GM13977 (cell line): ENCODE data around the gene MMAB.

Source experiments
- DNase-seq: peaks from one replicate; pipeline ENCODE4 v3.0.0; 2012; ENCODE audit warnings: low spot score
- CTCF ChIP-seq: IDR thresholded peaks from 2 replicates; pipeline ENCODE4 v1.5.1; 2012; ENCODE audit warnings: mild to moderate bottlenecking, control low read depth; ENCODE audit not compliant: insufficient read depth; ENCODE audit errors: extremely low read depth, missing control alignments
- in situ Hi-C: fragments of 300-500 bp; cut with MboI; formaldehyde crosslinking; loops from one replicate; pipeline ENCODE4 v1.12.0; 2022; ENCODE audit warnings: low sequenced_read_pairs, low pct_unique_long_range_greater_than_20kb, mixed read lengths, inconsistent platforms; ENCODE audit not compliant: unreplicated experiment

MMAB gene

GRCh38 chr12:109615556-109616229 is 42.4 kb upstream of the MMAB start:
- no peak for TF ChIP-seq CTCF
- DNase-seq = no peak
- in situ Hi-C loops = no loop called here

- in situ Hi-C loops = no loop called here
- DNase-seq = no peak
- no peak for TF ChIP-seq CTCF
Measured at GRCh38 chr12:109613649-109614455, 40.5 kb upstream of the MMAB start.

- in situ Hi-C loops = no loop called here
- no peak for DNase-seq
Measured at GRCh38 chr12:109612975-109613502, 39.7 kb upstream of the MMAB start.

GRCh38 chr12:109612003-109612402 is 38.7 kb upstream of the MMAB start:
- in situ Hi-C loops = no loop called here
- no peak for DNase-seq
- no peak for TF ChIP-seq CTCF

More at GRCh38 chr12:109612975-109613502, 39.7 kb upstream of the MMAB start:
- TF ChIP-seq CTCF = peak; percentile 29

- no peak for TF ChIP-seq CTCF
- DNase-seq = no peak
- in situ Hi-C loops = no loop called here
Measured at GRCh38 chr12:109611223-109611622, 37.9 kb upstream of the MMAB start.

- in situ Hi-C loops = no loop called here
Measured at GRCh38 chr12:109610523-109610922, 37.2 kb upstream of the MMAB start.

More at GRCh38 chr12:109610523-109610922, 37.2 kb upstream of the MMAB start:
- no peak for DNase-seq
- TF ChIP-seq CTCF = no peak
